Left lung (tissue), 10 donors: Measurements from ENCODE around the gene RARA. TPM values are rescaled to one million over a fixed set of nuclear protein-coding genes. Genes with fewer than 3 reads are reported as not detected.

Source experiments
- ATAC-seq: fragments of 200-7000 bp; cut with Tn5 transposase; one replicate; pipeline ENCODE4 v1.9.1; 2020; ENCODE audit warnings: moderate library complexity
- DNase-seq, 4 donors: peaks; one replicate each; pipeline ENCODE4 v3.0.0-alpha.2; 2013 to 2020
- H3K27ac ChIP-seq, 2 donors: fragments of 200-600 bp; sonication (generic) in 1 of 2; one replicate each; pipeline versions ENCODE4 v1.5.0 to v1.8.0; 2020 to 2021
- H3K27me3 ChIP-seq, 2 donors: fragments of 200-600 bp; sonication (generic) in 1 of 2; one replicate each; pipeline versions ENCODE4 v1.5.0 to v1.8.0; 2020 to 2021
- H3K36me3 ChIP-seq, 2 donors: fragments of 200-600 bp; sonication (generic) in 1 of 2; one replicate each; pipeline versions ENCODE4 v1.5.0 to v1.8.0; 2020 to 2021
- H3K4me1 ChIP-seq, 2 donors: fragments of 200-600 bp; one replicate each; pipeline ENCODE4 v1.8.0; 2021
- H3K4me3 ChIP-seq, 2 donors: fragments of 200-600 bp; sonication (generic) in 1 of 2; one replicate each; pipeline versions ENCODE4 v1.5.0 to v1.8.0; 2020 to 2021; ENCODE audit warnings: mild to moderate bottlenecking in 1 of 2
- H3K9me3 ChIP-seq, 2 donors: fragments of 200-600 bp; sonication (generic) in 1 of 2; one replicate each; pipeline versions ENCODE4 v1.5.0 to v1.8.0; 2020 to 2021
- intact Hi-C, 2 donors: fragments of 100-400 bp; cut with DNase I; formaldehyde crosslinking; loops; one replicate each; pipeline versions ENCODE4 v1.11.2 to v1.14.2; 2022
- polyA plus RNA-seq, 6 donors: library from polyadenylated mRNA; unstranded; fragments of 120-200 nt; gene quantifications; one replicate each; pipeline ENCODE4 v1.2.1, GENCODE V29; 2013; ENCODE audit not compliant: insufficient read length in 6 of 6
- total RNA-seq, 2 donors: library from RNA; stranded (reverse); fragmentation: NEBNext Ultra II Directional; extraction: Animal tissue kit (Norgen Biotek cat#: 25700); gene quantifications; one replicate each; pipeline ENCODE4 v1.2.1, GENCODE V29; 2021
- TF ChIP-seq, protein P1 (sequence below), 2 donors: fragments of 200-600 bp; sonication (generic) in 1 of 2; IDR thresholded peaks; one replicate each; pipeline versions ENCODE4 v1.5.0 to v1.8.0; 2021; ENCODE audit warnings: antibody characterized with exemption in 2 of 2
- donor health status: DM: no; HTN: yes; CAD: no.
- donor health status: DM: no; HTN: no; CAD: no.

Gene RARA
- total and polyA plus RNA-seq, 8 donors = 45.5 to 62.6 (median 53.1) TPM

DNA sequence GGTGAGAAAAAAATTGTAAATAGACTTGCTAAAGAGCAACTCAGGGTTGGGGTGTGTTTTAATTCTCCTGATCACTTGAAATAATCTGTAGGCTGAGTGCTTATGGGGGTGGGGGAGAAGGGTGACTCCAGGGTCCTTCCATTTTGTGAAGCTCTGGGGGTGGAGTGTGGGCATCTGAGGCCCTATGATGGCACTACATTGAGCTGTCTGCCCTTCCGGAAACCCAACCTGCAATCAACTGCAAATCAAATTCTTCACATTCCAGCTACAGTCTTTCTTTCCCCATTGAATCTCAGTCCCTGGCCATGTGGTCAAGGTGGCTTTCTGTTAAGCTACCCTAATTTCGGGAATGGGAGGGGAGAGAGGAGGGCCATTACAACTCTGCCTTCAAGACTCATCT lies 27.3 kb upstream of the RARA start:
- no peak for DNase-seq
- intact Hi-C loops = no loop called here
- peaks cover 0 to 60% of the 10 kb centered on the region in 2 donors for H3K36me3 ChIP-seq

DNA sequence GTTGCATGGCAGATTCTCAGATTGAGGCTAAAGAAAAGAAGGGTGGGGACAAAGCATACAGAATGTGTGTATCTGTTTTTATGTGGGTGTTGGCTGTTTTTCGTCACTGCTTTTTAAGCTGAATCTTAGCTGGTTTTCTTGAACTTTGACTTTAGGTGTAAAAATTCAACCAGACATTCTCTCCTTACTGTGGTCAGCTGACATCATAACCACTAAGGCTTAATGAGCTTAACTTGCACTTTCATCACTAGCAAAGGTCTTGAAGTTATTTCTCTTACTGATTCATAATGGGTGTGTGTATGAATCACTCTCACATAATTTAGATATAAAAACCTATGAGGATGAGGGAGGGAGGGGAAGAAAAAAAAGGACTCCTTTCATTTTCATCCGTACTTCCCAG lies 25.3 kb upstream of the RARA start:
- ATAC-seq (peak; percentile 33), DNase-seq (no peak)
- H3K4me1 ChIP-seq = peaks cover 9 to 33% of the 10 kb centered on the region in 2 donors
- H3K9me3 ChIP-seq = no peaks in the 10 kb centered on the region
- H3K36me3 ChIP-seq = peaks cover 0 to 40% of the 10 kb centered on the region in 2 donors
- no peaks in the 10 kb centered on the region for H3K27me3 ChIP-seq
- no peak overlapping the region for H3K4me3 ChIP-seq
- intact Hi-C loops = no loop called here
- TF ChIP-seq, protein P1, sequence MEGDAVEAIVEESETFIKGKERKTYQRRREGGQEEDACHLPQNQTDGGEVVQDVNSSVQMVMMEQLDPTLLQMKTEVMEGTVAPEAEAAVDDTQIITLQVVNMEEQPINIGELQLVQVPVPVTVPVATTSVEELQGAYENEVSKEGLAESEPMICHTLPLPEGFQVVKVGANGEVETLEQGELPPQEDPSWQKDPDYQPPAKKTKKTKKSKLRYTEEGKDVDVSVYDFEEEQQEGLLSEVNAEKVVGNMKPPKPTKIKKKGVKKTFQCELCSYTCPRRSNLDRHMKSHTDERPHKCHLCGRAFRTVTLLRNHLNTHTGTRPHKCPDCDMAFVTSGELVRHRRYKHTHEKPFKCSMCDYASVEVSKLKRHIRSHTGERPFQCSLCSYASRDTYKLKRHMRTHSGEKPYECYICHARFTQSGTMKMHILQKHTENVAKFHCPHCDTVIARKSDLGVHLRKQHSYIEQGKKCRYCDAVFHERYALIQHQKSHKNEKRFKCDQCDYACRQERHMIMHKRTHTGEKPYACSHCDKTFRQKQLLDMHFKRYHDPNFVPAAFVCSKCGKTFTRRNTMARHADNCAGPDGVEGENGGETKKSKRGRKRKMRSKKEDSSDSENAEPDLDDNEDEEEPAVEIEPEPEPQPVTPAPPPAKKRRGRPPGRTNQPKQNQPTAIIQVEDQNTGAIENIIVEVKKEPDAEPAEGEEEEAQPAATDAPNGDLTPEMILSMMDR (IDR thresholded peaks at IDR 0.05) = no peak
- peak overlapping the region; percentile 53 to 68 for H3K27ac ChIP-seq

More for the DNA sequence above, 27.3 kb upstream of the RARA start:
- TF ChIP-seq, protein P1 (IDR thresholded peaks at IDR 0.05) = no peak
- Histone ChIP-seq H3K4me1 (peaks cover 9 to 19% of the 10 kb centered on the region in 2 donors), H3K9me3 (no peaks in the 10 kb centered on the region), H3K27me3 (no peaks in the 10 kb centered on the region), H3K4me3 (no peak overlapping the region), H3K27ac (no peak overlapping the region)
- no peak for ATAC-seq

DNA sequence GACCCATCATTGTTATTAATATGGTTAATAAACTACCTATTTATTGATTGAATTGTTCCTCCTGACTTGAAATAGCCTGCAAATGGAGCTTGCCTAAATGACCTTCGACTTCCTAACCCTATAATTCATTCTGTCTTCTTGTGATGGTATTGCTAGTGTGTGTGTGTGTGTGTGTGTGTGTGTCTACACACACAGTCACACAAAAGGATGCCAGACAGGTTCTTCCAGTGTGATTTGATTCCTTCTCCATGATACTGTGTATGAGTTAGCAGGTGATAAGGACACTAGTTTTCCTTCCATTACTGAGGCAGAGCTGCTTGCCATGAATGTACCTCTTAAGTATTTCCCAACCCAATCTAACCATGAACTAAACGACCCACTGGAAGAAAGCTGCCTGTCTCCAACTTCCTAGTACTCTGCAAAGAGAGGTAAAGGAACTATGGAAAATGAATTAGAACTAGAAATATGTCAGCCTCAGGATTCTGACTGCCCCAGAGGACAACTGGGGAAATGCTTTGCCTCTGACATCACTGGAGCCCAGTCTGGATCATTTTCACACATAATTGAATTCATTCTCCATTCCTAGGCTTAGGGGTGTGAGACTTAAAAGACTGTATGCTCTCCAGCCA lies 24.8 kb upstream of the RARA start:
- Histone ChIP-seq H3K4me3 (no peak overlapping the region), H3K27me3 (no peaks in the 10 kb centered on the region), H3K9me3 (no peaks in the 10 kb centered on the region), H3K36me3 (peaks cover 0 to 34% of the 10 kb centered on the region in 2 donors), H3K4me1 (peaks cover 9 to 38% of the 10 kb centered on the region in 2 donors), H3K27ac (peak overlapping the region; percentile 53 to 68)
- peak in 1 of 4 donors; percentile 45 for DNase-seq
- intact Hi-C loops = no loop called here
- TF ChIP-seq, protein P1 (IDR thresholded peaks at IDR 0.05) = no peak
- peak; percentile 45 for ATAC-seq

DNA sequence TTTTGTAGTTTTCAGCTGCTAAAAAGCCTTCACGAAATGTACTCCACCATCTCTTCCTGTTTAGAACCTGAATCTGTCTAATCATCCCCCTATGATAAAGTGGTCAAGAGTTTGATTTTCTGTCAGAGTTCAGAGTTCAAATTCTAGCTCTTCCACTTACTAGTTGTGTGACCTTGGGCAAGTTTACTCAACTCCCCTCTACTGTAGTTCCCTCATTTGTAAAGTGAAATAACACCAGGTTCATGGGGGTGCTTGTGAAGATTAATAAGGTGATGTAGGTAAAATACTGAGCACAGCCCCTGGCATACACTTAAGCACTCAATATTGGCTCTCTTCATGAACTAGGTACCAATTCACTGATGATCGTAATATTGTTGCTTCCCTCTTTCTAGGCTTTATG lies 22.5 kb upstream of the RARA start:
- H3K27me3 ChIP-seq = no peaks in the 10 kb centered on the region
- peaks cover 0 to 18% of the 10 kb centered on the region in 2 donors for H3K36me3 ChIP-seq
- H3K4me1 ChIP-seq = peaks cover 9 to 38% of the 10 kb centered on the region in 2 donors
- H3K27ac ChIP-seq = no peak overlapping the region
- no peaks in the 10 kb centered on the region for H3K9me3 ChIP-seq
- TF ChIP-seq, protein P1 (IDR thresholded peaks at IDR 0.05) = no peak
- ATAC-seq (no peak), DNase-seq (no peak)
- H3K4me3 ChIP-seq = no peak overlapping the region
- intact Hi-C loops = loop anchor here in 1 of 2 donors (5.0 kb wide), 1 partner anchor 79 kb away; no protein-coding TSS in a partner anchor

DNA sequence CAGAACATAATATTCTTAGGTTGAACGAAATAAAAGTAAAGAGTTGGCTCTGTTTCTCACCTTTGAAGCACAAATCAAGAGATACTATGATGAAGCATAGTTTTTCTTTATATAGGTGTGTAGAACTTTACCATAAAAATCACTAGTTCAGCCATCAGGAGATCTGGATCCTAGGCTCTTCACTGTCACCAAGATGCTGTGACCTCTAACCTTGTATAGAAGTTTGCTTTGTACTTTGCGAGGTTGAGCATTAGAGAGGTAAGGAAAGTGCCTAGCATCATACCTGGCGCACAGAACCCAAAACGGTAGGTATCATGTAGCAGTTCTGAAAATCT lies 21.9 kb upstream of the RARA start:
- intact Hi-C loops = loop anchor here in 1 of 2 donors (5.0 kb wide), 1 partner anchor 80 kb away; no protein-coding TSS in a partner anchor
- DNase-seq (no peak), ATAC-seq (no peak)
- H3K36me3 ChIP-seq = peaks cover 0 to 18% of the 10 kb centered on the region in 2 donors
- H3K27ac ChIP-seq = peak overlapping the region in 1 of 2 donors; percentile 18
- no peaks in the 10 kb centered on the region for H3K9me3 ChIP-seq
- H3K4me3 ChIP-seq = peak overlapping the region in 1 of 2 donors; percentile 69
- TF ChIP-seq, protein P1 (IDR thresholded peaks at IDR 0.05) = no peak
- peaks cover 9 to 38% of the 10 kb centered on the region in 2 donors for H3K4me1 ChIP-seq
- H3K27me3 ChIP-seq = no peaks in the 10 kb centered on the region
